Esophagus mucosa (tissue), 1 donor: Measurements from ENCODE around the gene RETN. TPM values are rescaled to one million over a fixed set of nuclear protein-coding genes. Genes with fewer than 3 reads are reported as not detected.

Experiments
- ATAC-seq: fragments of 200-7000 bp; cut with Tn5 transposase; one replicate; pipeline ENCODE4 v1.9.1; 2020
- total RNA-seq: library from RNA; stranded (reverse); gene quantifications from one replicate; pipeline ENCODE4 v1.2.4, GENCODE V29; 2023
- donor health status: DM: yes; HTN: yes; CAD: no.

RETN gene
- total RNA-seq, 1 donor from 2014 or later = not detected

GRCh38 chr19:7685546-7686445, 16.9 kb downstream of the RETN start:
- ATAC-seq = no peak

GRCh38 chr19:7687177-7687576, 18.3 kb downstream of the RETN start:
- peak; percentile 31 for ATAC-seq

GRCh38 chr19:7689165-7689564, 20.3 kb downstream of the RETN start:
- ATAC-seq = no peak

GRCh38 chr19:7690779-7691258, 22.0 kb downstream of the RETN start:
- no peak for ATAC-seq

GRCh38 chr19:7691497-7691896, 22.6 kb downstream of the RETN start:
- no peak for ATAC-seq

GRCh38 chr19:7692417-7693088, 23.7 kb downstream of the RETN start:
- no peak for ATAC-seq

- no peak for ATAC-seq
These were observed 25.6 kb downstream of the RETN start for GRCh38 chr19:7694499-7694898.

- no peak for ATAC-seq
These were observed 29.0 kb downstream of the RETN start for GRCh38 chr19:7697721-7698287.

GRCh38 chr19:7698583-7698982, 29.7 kb downstream of the RETN start:
- no peak for ATAC-seq

- ATAC-seq = no peak
These were observed 30.2 kb downstream of the RETN start for GRCh38 chr19:7699003-7699402.

- ATAC-seq = no peak
These were observed 30.9 kb downstream of the RETN start for GRCh38 chr19:7699417-7700401.

GRCh38 chr19:7701049-7701653, 32.3 kb downstream of the RETN start:
- no peak for ATAC-seq

- peak; percentile 31 for ATAC-seq
These were observed 33.0 kb downstream of the RETN start, which contains the start of gene FCER2 for GRCh38 chr19:7701654-7702457. Gene FCER2 (minus strand): TSS chr19:7702131. CDS start chr19:7699760, 2,371 bp downstream.

GRCh38 chr19:7703332-7703731, 34.5 kb downstream of the RETN start:
- ATAC-seq = no peak

GRCh38 chr19:7704280-7705060, 35.6 kb downstream of the RETN start:
- no peak for ATAC-seq

- peak; percentile 30 for ATAC-seq
These were observed 36.7 kb downstream of the RETN start for GRCh38 chr19:7705387-7706187.

- no peak for ATAC-seq
These were observed 37.5 kb downstream of the RETN start for GRCh38 chr19:7706188-7706954.

- ATAC-seq = peak; percentile 5
These were observed 38.2 kb downstream of the RETN start for GRCh38 chr19:7706955-7707456.
